HG03558 (cell line): Measurements from ENCODE around the gene LRRC55.

Experiments used
- ATAC-seq: cut with Tn5 transposase; IDR thresholded peaks from one replicate; pipeline ENCODE4 v1.9.1; 2021; ENCODE audit warnings: moderate number of reproducible peaks; ENCODE audit not compliant: unreplicated experiment; ENCODE audit errors: extremely low read depth

The LRRC55 gene

DNA sequence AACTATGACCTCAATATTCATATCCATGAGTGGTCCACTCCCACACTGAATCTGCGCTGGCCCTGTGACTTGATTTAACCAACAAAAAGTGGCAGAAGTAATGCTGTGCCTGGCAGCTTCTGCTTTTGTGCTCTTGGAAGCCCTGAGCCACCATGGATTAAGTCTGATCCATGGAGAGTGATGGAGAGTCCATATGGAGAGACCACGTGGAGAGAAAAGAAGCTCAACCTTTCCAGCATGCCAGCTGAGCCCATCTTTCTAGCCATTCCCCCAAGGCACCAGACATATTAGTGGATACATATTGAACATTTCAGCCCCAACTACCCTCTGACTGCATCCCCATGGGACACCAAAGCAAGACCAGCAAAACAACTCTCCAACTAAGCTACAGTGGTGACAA is 16.0 kb downstream of the LRRC55 start:
- ATAC-seq = no peak

GRCh38 chr11:57199330-57199729 is 17.6 kb downstream of the LRRC55 start:
- ATAC-seq = no peak

- no peak for ATAC-seq
These were observed 19.2 kb downstream of the LRRC55 start for GRCh38 chr11:57200917-57201316.

DNA sequence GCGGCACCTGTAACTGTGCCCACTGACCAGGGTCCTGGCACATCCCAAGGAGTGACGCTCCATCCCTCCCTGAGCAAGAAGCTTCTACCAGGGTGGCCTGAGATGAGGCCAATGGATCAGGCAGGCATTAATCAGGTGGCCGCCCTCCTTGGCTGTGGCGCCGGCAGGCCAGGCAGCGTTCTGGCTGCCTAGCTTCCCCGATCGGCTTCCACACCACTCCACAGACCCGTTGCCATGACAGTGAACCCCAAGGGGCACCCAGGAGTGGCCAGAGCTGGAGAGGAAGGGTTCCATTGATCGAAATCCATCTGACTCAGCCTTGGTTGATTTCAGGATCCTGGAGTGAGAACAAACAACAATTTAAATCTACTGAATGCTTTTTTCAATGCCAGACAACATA is 20.5 kb downstream of the LRRC55 start:
- no peak for ATAC-seq

- ATAC-seq = no peak
These were observed 21.6 kb downstream of the LRRC55 start for GRCh38 chr11:57203359-57203758.

GRCh38 chr11:57203882-57204480 is 22.2 kb downstream of the LRRC55 start:
- no peak for ATAC-seq

GRCh38 chr11:57205041-57205641 is 23.4 kb downstream of the LRRC55 start:
- no peak for ATAC-seq

DNA sequence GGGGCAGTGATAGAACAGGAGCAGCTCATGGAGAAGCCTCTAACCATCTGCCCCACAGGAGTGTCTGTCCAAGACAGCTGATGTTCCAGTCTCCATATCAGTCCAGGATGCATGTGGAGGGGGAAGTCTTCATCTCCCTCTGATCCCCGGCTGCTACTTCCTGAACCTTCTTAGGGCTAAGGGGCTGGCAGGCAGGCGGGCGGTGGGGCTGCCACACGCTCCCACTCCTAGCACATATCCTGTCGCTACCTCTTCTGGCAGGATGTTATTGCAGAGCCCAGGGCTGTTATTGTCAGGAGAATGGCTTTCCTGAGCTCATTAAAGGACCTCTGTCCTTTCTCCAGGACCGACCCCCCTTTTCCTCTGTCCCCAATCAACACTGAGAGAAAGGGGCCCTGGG is 25.4 kb downstream of the LRRC55 start:
- no peak for ATAC-seq

- no peak for ATAC-seq
These were observed 29.0 kb downstream of the LRRC55 start for GRCh38 chr11:57210781-57211180.

DNA sequence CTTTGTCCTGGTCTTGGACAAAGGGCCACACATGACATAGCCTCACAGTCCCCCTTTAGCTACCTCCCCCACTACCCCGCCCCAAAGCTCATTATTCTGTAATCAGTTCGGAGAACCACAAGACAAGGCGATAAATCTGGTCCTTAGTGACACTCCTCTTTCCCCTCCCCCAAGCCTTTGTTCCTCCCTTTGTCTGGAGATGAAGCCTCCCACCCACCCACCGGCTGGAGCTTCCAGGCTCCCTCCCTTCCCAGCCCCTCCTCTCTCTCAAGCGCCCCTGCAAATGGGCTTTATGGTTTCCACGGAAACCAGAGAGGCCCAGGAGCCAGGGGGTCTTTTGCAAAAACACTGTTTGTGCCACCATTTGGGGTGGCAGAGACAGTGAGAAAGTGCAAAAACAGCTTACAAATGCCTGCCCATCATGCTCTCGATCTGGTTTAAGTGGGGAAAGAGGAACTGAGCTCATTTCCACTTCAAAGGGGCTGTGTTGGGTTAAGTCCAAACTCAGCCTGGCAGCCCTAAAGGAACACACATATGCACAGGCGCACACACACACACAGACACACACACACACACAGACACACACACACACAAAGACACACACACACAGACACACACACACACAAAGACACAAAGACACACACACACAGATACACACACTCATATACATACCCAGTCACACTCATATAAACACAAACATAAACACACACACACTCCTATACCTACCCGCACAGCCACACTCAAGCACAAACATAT is 31.8 kb downstream of the LRRC55 start:
- ATAC-seq = no peak

- ATAC-seq = no peak
These were observed 32.3 kb downstream of the LRRC55 start for GRCh38 chr11:57214098-57214417.

DNA sequence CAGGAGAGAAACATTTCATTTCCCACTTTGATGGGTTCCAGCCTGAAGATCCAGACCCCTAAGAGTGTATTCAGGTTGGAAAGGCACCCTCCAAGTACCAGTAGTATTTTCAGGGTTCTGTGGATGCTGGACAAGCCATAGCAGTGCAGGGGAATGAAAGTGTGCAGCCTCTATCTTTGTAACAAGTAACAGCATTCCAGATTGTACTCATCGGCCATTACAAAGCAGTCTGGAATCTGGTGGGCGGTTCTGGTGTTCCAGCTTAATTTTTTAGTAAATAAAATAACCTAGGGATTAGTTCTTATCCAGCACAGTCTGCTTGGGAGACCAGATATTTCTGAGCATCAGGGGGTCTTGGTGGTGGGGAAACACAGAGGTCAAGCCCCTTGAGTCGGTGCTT is 32.7 kb downstream of the LRRC55 start:
- no peak for ATAC-seq

- ATAC-seq = no peak
These were observed 34.7 kb downstream of the LRRC55 start for GRCh38 chr11:57216463-57216862.

DNA sequence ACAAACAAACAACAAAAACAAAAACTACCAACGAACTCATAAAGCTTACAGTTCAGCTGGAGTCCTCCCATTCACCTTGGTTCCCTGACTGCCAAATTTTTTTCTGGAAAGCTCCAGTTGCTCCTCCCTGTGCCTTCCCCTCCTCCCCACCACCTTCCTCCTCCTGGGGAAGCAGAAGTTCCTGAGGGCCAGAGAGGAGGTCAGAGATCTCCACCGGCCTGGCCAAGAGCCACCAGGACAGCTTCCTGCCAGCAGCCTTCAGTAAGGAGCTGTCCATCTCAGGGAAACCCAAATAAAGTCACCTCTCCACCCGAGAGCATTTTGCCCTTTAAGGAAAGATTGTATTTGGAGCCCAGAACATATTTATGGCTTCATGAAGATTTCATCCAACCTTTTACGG is 35.3 kb downstream of the LRRC55 start:
- ATAC-seq = no peak

GRCh38 chr11:57219021-57219627 is 37.4 kb downstream of the LRRC55 start:
- ATAC-seq = no peak

DNA sequence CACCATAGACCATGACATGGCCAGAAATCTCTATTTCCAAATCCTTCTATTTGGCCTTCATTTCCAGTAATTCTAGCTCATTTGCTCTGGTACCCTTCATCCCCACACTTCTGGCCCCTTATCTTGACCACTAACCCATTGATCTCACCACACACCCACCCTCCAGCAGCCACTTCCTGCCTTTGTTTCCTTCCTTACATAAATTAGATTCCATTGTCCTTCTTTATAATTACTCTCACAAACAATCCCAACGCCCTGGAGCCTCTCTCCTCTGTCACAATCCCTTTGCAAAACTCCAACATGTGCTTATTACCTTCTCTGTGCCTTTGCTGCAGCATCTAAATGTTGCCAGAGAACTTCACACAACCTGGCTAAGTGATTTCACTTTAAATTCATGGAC is 40.5 kb downstream of the LRRC55 start:
- no peak for ATAC-seq

GRCh38 chr11:57223601-57224000 is 41.8 kb downstream of the LRRC55 start:
- no peak for ATAC-seq

DNA sequence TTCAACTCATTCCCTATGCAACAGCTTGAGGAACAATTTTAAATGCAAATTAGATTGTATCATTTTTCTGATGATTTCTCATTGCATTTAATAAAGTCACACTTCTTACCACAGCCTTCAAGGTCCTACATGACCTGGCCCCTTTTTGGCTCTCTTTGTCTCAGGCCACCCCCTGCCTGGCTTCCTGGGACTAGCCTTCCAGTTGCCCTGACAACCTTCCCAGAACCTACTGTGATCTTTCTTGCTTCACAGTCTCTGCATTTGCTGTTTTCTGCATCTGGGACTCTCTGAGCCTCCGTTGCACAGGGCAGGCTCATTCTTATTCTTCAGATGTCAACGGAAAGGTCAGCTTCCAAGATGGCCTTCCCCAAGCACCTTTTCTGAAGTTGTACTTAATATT is 42.4 kb downstream of the LRRC55 start:
- no peak for ATAC-seq

- no peak for ATAC-seq
These were observed 42.8 kb downstream of the LRRC55 start for GRCh38 chr11:57224537-57224936.

GRCh38 chr11:57228600-57228999 is 46.8 kb downstream of the LRRC55 start:
- no peak for ATAC-seq

GRCh38 chr11:57230316-57230715 is 48.6 kb downstream of the LRRC55 start:
- ATAC-seq = no peak
